ENCODE data around the gene RSBN1L. TPM values are rescaled to one million over a fixed set of nuclear protein-coding genes. Genes with fewer than 3 reads are reported as not detected.

The RSBN1L gene
- total RNA-seq, 2 donors from 2014 or later = 7.5 to 7.9 TPM

GRCh38 chr7:77729574-77730348 is 33.5 kb downstream of the RSBN1L start:
- Histone ChIP-seq H3K4me1 (peaks cover 0 to 45% of the 10 kb centered on the region in 2 donors), H3K36me3 (no peaks in the 10 kb centered on the region), H3K27ac (no peak overlapping the region), H3K4me3 (no peak overlapping the region), H3K9me3 (no peaks in the 10 kb centered on the region), H3K27me3 (no peaks in the 10 kb centered on the region)
- no peak for TF ChIP-seq CTCF (IDR thresholded peaks at IDR 0.05)
- DNase-seq (ENCODE audit: low spot score) = no peak

GRCh38 chr7:77731716-77732115 is 35.5 kb downstream of the RSBN1L start:
- peaks cover 0 to 52% of the 10 kb centered on the region in 2 donors for H3K4me1 ChIP-seq
- TF ChIP-seq CTCF (IDR thresholded peaks at IDR 0.05) = no peak
- no peak overlapping the region for H3K4me3 ChIP-seq
- H3K36me3 ChIP-seq = no peaks in the 10 kb centered on the region
- H3K9me3 ChIP-seq = no peaks in the 10 kb centered on the region
- H3K27ac ChIP-seq = no peak overlapping the region
- H3K27me3 ChIP-seq = no peaks in the 10 kb centered on the region
- no peak for DNase-seq (ENCODE audit: low spot score)

GRCh38 chr7:77734659-77735421 is 38.6 kb downstream of the RSBN1L start:
- no peak overlapping the region for H3K27ac ChIP-seq
- H3K4me3 ChIP-seq = no peak overlapping the region
- no peaks in the 10 kb centered on the region for H3K36me3 ChIP-seq
- H3K27me3 ChIP-seq = no peaks in the 10 kb centered on the region
- TF ChIP-seq CTCF (IDR thresholded peaks at IDR 0.05) = no peak
- DNase-seq (ENCODE audit: low spot score) = no peak
- peaks cover 0 to 26% of the 10 kb centered on the region in 2 donors for H3K4me1 ChIP-seq
- no peaks in the 10 kb centered on the region for H3K9me3 ChIP-seq

- H3K4me3 ChIP-seq = no peak overlapping the region
- TF ChIP-seq CTCF (IDR thresholded peaks at IDR 0.05) = no peak
- H3K27me3 ChIP-seq = no peaks in the 10 kb centered on the region
Observed at GRCh38 chr7:77735457-77735856, 39.2 kb downstream of the RSBN1L start.

GRCh38 chr7:77736991-77737390 is 40.7 kb downstream of the RSBN1L start:
- Histone ChIP-seq H3K4me1 (peaks cover 0 to 18% of the 10 kb centered on the region in 2 donors), H3K36me3 (no peaks in the 10 kb centered on the region), H3K27me3 (no peaks in the 10 kb centered on the region), H3K4me3 (no peak overlapping the region), H3K27ac (no peak overlapping the region), H3K9me3 (no peaks in the 10 kb centered on the region)
- DNase-seq (ENCODE audit: low spot score) = no peak
- no peak for TF ChIP-seq CTCF (IDR thresholded peaks at IDR 0.05)

More at GRCh38 chr7:77735457-77735856, 39.2 kb downstream of the RSBN1L start:
- Histone ChIP-seq H3K9me3 (no peaks in the 10 kb centered on the region), H3K4me1 (peaks cover 0 to 22% of the 10 kb centered on the region in 2 donors), H3K27ac (no peak overlapping the region), H3K36me3 (no peaks in the 10 kb centered on the region)
- no peak for DNase-seq (ENCODE audit: low spot score)
